Neural progenitor cell (in vitro differentiated cells): Measurements from ENCODE around the gene FOXO3B. TPM values are rescaled to one million over a fixed set of nuclear protein-coding genes. Genes with fewer than 3 reads are reported as not detected.
"Not testable (repeated sequence)": the region's sequence is repeated elsewhere in the genome, so short reads cannot be mapped to it uniquely, and the experiment has no call there.

Source experiments
- DNase-seq: peaks from one replicate; pipeline ENCODE4 v3.0.0-alpha.2; 2016; ENCODE audit warnings: low spot score
- H2AFZ ChIP-seq: fragments of 200-600 bp; sonication (generic); replicated peaks from 2 replicates; pipeline ENCODE4 v1.6.1; 2016; ENCODE audit warnings: antibody characterized with exemption
- H3F3A ChIP-seq: fragments of 200-600 bp; sonication (generic); 2 replicates; pipeline ENCODE4 v1.6.1; 2016; ENCODE audit warnings: antibody characterized with exemption, low read depth
- H3K27ac ChIP-seq: fragments of 200-600 bp; sonication (generic); 2 replicates; pipeline ENCODE4 v1.5.1; 2016; ENCODE audit warnings: mild to moderate bottlenecking
- H3K27me3 ChIP-seq: fragments of 200-600 bp; sonication (generic); 2 replicates; pipeline ENCODE4 v1.6.1; 2016; ENCODE audit warnings: mild to moderate bottlenecking, moderate library complexity
- H3K36me3 ChIP-seq: fragments of 200-600 bp; sonication (generic); 2 replicates; pipeline ENCODE4 v1.5.1; 2016
- H3K4me1 ChIP-seq: fragments of 200-600 bp; sonication (generic); 2 replicates; pipeline ENCODE4 v1.6.1; 2016; ENCODE audit warnings: mixed run types
- H3K4me2 ChIP-seq: fragments of 200-600 bp; sonication (generic); 2 replicates; pipeline ENCODE4 v1.6.1; 2016
- H3K4me3 ChIP-seq: fragments of 200-600 bp; sonication (generic); 2 replicates; pipeline ENCODE4 v1.5.1; 2016
- H3K79me2 ChIP-seq: fragments of 200-600 bp; sonication (generic); 2 replicates; pipeline ENCODE4 v1.6.1; 2016; ENCODE audit warnings: low read depth
- H3K9ac ChIP-seq: fragments of 200-600 bp; sonication (generic); 2 replicates; pipeline ENCODE4 v1.6.1; 2016
- H3K9me3 ChIP-seq: fragments of 200-600 bp; sonication (generic); 2 replicates; pipeline ENCODE4 v1.5.1; 2016; ENCODE audit warnings: low read depth
- H4K20me1 ChIP-seq: fragments of 200-600 bp; sonication (generic); 2 replicates; pipeline ENCODE4 v1.6.1; 2016; ENCODE audit warnings: low read depth
- H3K27ac Mint-ChIP-seq: 3 replicates; pipeline ENCODE4 v1.8.0; 2021; ENCODE audit warnings: mixed read lengths
- H3K27me3 Mint-ChIP-seq: 2 replicates; pipeline ENCODE4 v1.8.0; 2022; ENCODE audit warnings: low read depth, mild to moderate bottlenecking, inconsistent platforms, moderate library complexity, mixed read lengths; ENCODE audit not compliant: insufficient read depth
- H3K36me3 Mint-ChIP-seq: 3 replicates; pipeline ENCODE4 v1.8.0; 2021; ENCODE audit warnings: mixed read lengths
- H3K4me1 Mint-ChIP-seq: 3 replicates; pipeline ENCODE4 v1.8.0; 2021; ENCODE audit warnings: mixed read lengths
- H3K4me3 Mint-ChIP-seq: 3 replicates; pipeline ENCODE4 v1.8.0; 2021; ENCODE audit warnings: mild to moderate bottlenecking, moderate library complexity, mixed read lengths
- H3K9me3 Mint-ChIP-seq: 3 replicates; pipeline ENCODE4 v1.8.0; 2020; ENCODE audit warnings: mixed read lengths
- total RNA-seq: library from RNA; depleted of rRNA; stranded (reverse); fragments of >200 nt; gene quantifications from 2 replicates; pipeline ENCODE4 v1.2.3, GENCODE V29; 2015; ENCODE audit warnings: low replicate concordance

Gene FOXO3B
- 9.4 and 29.0 TPM in 2 replicates for total RNA-seq

DNA sequence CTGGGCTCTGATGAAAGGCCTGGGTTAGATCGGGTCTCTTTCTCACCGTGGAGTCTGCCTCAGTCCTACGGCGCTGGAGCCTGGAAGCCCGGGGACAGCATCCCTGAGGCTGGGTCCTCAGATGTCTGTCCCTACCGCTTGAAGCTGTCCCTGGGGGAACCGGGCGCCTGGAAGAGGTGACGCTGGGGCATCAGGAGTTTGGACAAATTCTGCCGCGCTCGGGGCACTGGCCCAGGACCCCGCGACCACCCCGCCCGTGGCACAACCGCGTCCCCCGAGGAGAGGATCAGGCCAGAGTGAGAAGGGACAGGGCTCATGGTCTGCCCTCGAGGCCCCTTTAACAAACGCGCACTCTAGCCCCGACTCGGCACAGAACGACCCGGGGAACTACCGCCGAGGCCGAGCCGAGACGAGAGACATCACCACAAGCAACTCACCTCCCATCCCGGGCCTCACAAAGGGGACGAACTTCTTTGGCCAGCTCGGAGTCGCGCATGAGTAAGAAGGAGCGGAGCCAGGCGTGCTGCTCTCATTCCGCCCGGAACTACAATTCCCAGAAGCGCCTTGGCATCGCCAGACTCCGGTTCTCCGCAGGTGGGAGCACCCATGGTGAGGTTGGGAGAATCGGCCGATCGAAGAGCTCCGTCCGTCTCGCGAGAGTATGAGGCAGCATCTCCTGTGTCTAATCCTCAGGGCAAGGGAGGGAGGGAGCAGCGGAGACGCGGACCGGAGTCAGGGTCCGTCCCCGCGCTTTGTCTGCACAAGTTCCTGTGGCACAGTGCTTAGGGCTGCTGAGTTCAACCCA lies at the start of gene FOXO3B:
FOXO3B (minus strand) TSS at position 548 of the 805 bp plus-strand sequence. CDS start 663 bp downstream, outside the sequence.
- not testable (repeated sequence) for H3K9me3 ChIP-seq, H3K4me1 ChIP-seq, H3K27me3 Mint-ChIP-seq, H3K27ac ChIP-seq, H3K4me1 Mint-ChIP-seq, H2AFZ ChIP-seq, H4K20me1 ChIP-seq, H3K27me3 ChIP-seq, H3F3A ChIP-seq
- Histone ChIP-seq H3K9ac (peak within 1 kb of the TSS; percentile 32), H3K36me3 (peaks cover 18% of the 10 kb centered on the region), H3K79me2 (peaks cover 28% of the 10 kb centered on the region), H3K4me3 (peak within 1 kb of the TSS; percentile 67), H3K4me2 (peak within 1 kb of the TSS; percentile 71)
- H3K36me3 Mint-ChIP-seq: peaks cover 23% of the 10 kb centered on the region
- H3K4me3 Mint-ChIP-seq: peak within 1 kb of the TSS; percentile 89
- H3K27ac Mint-ChIP-seq: peak within 1 kb of the TSS; percentile 66
- peak; percentile 95 for DNase-seq
- peaks cover 16% of the 10 kb centered on the region for H3K9me3 Mint-ChIP-seq

GRCh38 chr17:18723509-18723908 lies 41.4 kb upstream of the FOXO3B start:
- not testable (repeated sequence) for H3K9ac ChIP-seq, H3K4me2 ChIP-seq, H3K27me3 ChIP-seq, H3K36me3 Mint-ChIP-seq, DNase-seq, H3K4me3 Mint-ChIP-seq, H2AFZ ChIP-seq, H3K9me3 Mint-ChIP-seq, H3K27ac Mint-ChIP-seq, H3K9me3 ChIP-seq, H4K20me1 ChIP-seq, H3K27ac ChIP-seq, H3K36me3 ChIP-seq, H3K4me1 ChIP-seq, H3K79me2 ChIP-seq, H3F3A ChIP-seq, H3K4me3 ChIP-seq, H3K27me3 Mint-ChIP-seq
- H3K4me1 Mint-ChIP-seq: peaks cover 10% of the 10 kb centered on the region

GRCh38 chr17:18722612-18723011 lies 40.5 kb upstream of the FOXO3B start:
- H4K20me1 ChIP-seq, H3K9me3 Mint-ChIP-seq, H3K27me3 Mint-ChIP-seq, H3K27ac Mint-ChIP-seq, H3K36me3 ChIP-seq, H3K27me3 ChIP-seq, H3F3A ChIP-seq, H3K9ac ChIP-seq, H2AFZ ChIP-seq, H3K9me3 ChIP-seq, H3K4me1 ChIP-seq, H3K4me3 ChIP-seq, H3K27ac ChIP-seq, H3K36me3 Mint-ChIP-seq, DNase-seq, H3K4me2 ChIP-seq, H3K4me3 Mint-ChIP-seq, H3K79me2 ChIP-seq: not testable (repeated sequence)
- H3K4me1 Mint-ChIP-seq: peaks cover 10% of the 10 kb centered on the region

GRCh38 chr17:18721775-18722547 lies 39.8 kb upstream of the FOXO3B start:
- H3K9ac ChIP-seq, H3K79me2 ChIP-seq, H3K27me3 Mint-ChIP-seq, H3F3A ChIP-seq, H3K9me3 Mint-ChIP-seq, H2AFZ ChIP-seq, H3K4me3 ChIP-seq, H4K20me1 ChIP-seq, H3K4me2 ChIP-seq, H3K36me3 Mint-ChIP-seq, H3K9me3 ChIP-seq, DNase-seq, H3K4me3 Mint-ChIP-seq, H3K36me3 ChIP-seq, H3K27ac Mint-ChIP-seq, H3K27ac ChIP-seq, H3K4me1 ChIP-seq, H3K27me3 ChIP-seq: not testable (repeated sequence)
- peaks cover 10% of the 10 kb centered on the region for H3K4me1 Mint-ChIP-seq

GRCh38 chr17:18719428-18720110 lies 37.5 kb upstream of the FOXO3B start:
- H3K9me3 ChIP-seq, H3K4me1 ChIP-seq, DNase-seq, H3K9ac ChIP-seq, H3K27me3 ChIP-seq, H3K36me3 ChIP-seq, H3F3A ChIP-seq, H3K4me3 Mint-ChIP-seq, H4K20me1 ChIP-seq, H3K27ac ChIP-seq, H3K4me3 ChIP-seq, H3K79me2 ChIP-seq, H3K36me3 Mint-ChIP-seq, H3K9me3 Mint-ChIP-seq, H2AFZ ChIP-seq, H3K27me3 Mint-ChIP-seq: not testable (repeated sequence)
- peaks cover 15% of the 10 kb centered on the region for H3K4me1 Mint-ChIP-seq
- peak overlapping the region; percentile 84 for H3K27ac Mint-ChIP-seq
- peak overlapping the region; percentile 50 for H3K4me2 ChIP-seq

- not testable (repeated sequence) for H3K27me3 ChIP-seq, H3K4me3 ChIP-seq, H2AFZ ChIP-seq, H3K9me3 Mint-ChIP-seq, H3K79me2 ChIP-seq, H3K4me3 Mint-ChIP-seq, H3K9me3 ChIP-seq, H3K27ac ChIP-seq, H3K36me3 ChIP-seq, H3K36me3 Mint-ChIP-seq, H3K4me1 ChIP-seq, H4K20me1 ChIP-seq, H3K27me3 Mint-ChIP-seq, H3F3A ChIP-seq, H3K9ac ChIP-seq
- Mint-ChIP-seq H3K27ac (peak overlapping the region; percentile 84), H3K4me1 (peaks cover 17% of the 10 kb centered on the region)
- peak; percentile 55 for DNase-seq
- H3K4me2 ChIP-seq: peak overlapping the region; percentile 50
Measured at GRCh38 chr17:18718643-18719427, 36.7 kb upstream of the FOXO3B start.
